HepG2 (cell line): Measurements from ENCODE around the gene COA7. TPM values are rescaled to one million over a fixed set of nuclear protein-coding genes. Genes with fewer than 3 reads are reported as not detected.

Experiments used
- ARID4A ChIP-seq: sonication (generic); formaldehyde crosslinking; IDR thresholded peaks from 2 replicates; pipeline ENCODE4 v1.5.0; 2020; ENCODE audit warnings: mild to moderate bottlenecking, missing genetic modification reagents, borderline replicate concordance
- GMEB1 ChIP-seq: sonication (generic); formaldehyde crosslinking; IDR thresholded peaks from 2 replicates; pipeline ENCODE4 v1.5.1; 2020; ENCODE audit warnings: missing genetic modification reagents, mild to moderate bottlenecking, borderline replicate concordance
- HCFC1 ChIP-seq: fragments of 150-350 bp; IDR thresholded peaks from 2 replicates; pipeline ENCODE4 v1.6.1; 2014; ENCODE audit warnings: low read depth, low read length
- HMG20A ChIP-seq: IDR thresholded peaks from 2 replicates; pipeline ENCODE4 v1.6.1; 2016; ENCODE audit warnings: borderline replicate concordance
- KDM5A ChIP-seq: fragments of 200-600 bp; sonication (generic); IDR thresholded peaks from 2 replicates; pipeline ENCODE4 v1.7.0; 2018; ENCODE audit warnings: antibody characterized with exemption, mild to moderate bottlenecking, low read length, borderline replicate concordance
- MATR3 ChIP-seq: sonication (generic); formaldehyde crosslinking; IDR thresholded peaks from 2 replicates; pipeline ENCODE4 v1.4.0; 2020; ENCODE audit warnings: missing genetic modification reagents
- NONO ChIP-seq, 2 experiments: fragments of 450-650 bp in 1 of 2; sonication (generic) in 1 of 2; formaldehyde crosslinking in 1 of 2; IDR thresholded peaks in 1 of 2; conservative IDR thresholded peaks in 1 of 2; 2 replicates each; pipeline versions ENCODE4 v1.6.1 to v1.8.0; 2017 to 2022; ENCODE audit warnings: mild to moderate bottlenecking in 1 of 2, missing genetic modification reagents in 1 of 2, moderate library complexity in 1 of 2
- RBM39 ChIP-seq: fragments of 200-400 bp; formaldehyde crosslinking; IDR thresholded peaks from one replicate; pipeline ENCODE4 v1.6.1; 2018; ENCODE audit warnings: antibody characterized with exemption, mild to moderate bottlenecking, low read depth, low read length; ENCODE audit not compliant: poor library complexity, severe bottlenecking
- YEATS4 ChIP-seq: sonication (generic); formaldehyde crosslinking; IDR thresholded peaks from 2 replicates; pipeline ENCODE4 v1.4.0; 2020; ENCODE audit warnings: missing genetic modification reagents, borderline replicate concordance
- ZBTB49 ChIP-seq: sonication (generic); formaldehyde crosslinking; IDR thresholded peaks from 2 replicates; pipeline ENCODE4 v1.4.0; 2020; ENCODE audit warnings: missing genetic modification reagents, borderline replicate concordance
- ZKSCAN8 ChIP-seq: IDR thresholded peaks from 2 replicates; pipeline ENCODE4 v1.6.1; 2016; ENCODE audit warnings: borderline replicate concordance, missing genetic modification reagents, missing compliant biosample characterization
- ZNF354B ChIP-seq: sonication (generic); formaldehyde crosslinking; IDR thresholded peaks from 2 replicates; pipeline ENCODE4 v1.8.0; 2022; ENCODE audit warnings: mild to moderate bottlenecking, missing genetic modification reagents
- ZNF598 ChIP-seq: sonication (generic); formaldehyde crosslinking; IDR thresholded peaks from 2 replicates; pipeline ENCODE4 v1.5.1; 2020; ENCODE audit warnings: mild to moderate bottlenecking, missing genetic modification reagents, borderline replicate concordance
- ZNF788 ChIP-seq: sonication (generic); formaldehyde crosslinking; IDR thresholded peaks from 2 replicates; pipeline ENCODE4 v1.5.0; 2020; ENCODE audit warnings: mild to moderate bottlenecking, missing genetic modification reagents, borderline replicate concordance
- polyA plus RNA-seq, 8 experiments: library from polyadenylated mRNA; depleted of rRNA in 3 of 8; stranded (reverse) in 7 of 8; unstranded in 1 of 8; fragments of >200 nt; fragmentation: Illumina TruSeq in 4 of 8; extraction: Trizol in 4 of 8; gene quantifications; 2 replicates each; pipeline versions ENCODE4 v1.2.1 to v1.2.3, GENCODE V29; 2011 to 2016; ENCODE audit warnings: low read depth in 4 of 8, missing spikeins in 1 of 8, mixed read lengths in 1 of 8; ENCODE audit not compliant: insufficient read depth in 1 of 8
- total RNA-seq, 5 experiments: library from RNA; depleted of rRNA; stranded (reverse); fragments of >200 nt; fragmentation: Illumina TruSeq; extraction: Trizol; gene quantifications; 2 replicates each; pipeline ENCODE4 v1.2.3, GENCODE V29; 2016; ENCODE audit warnings: low read depth in 1 of 5
- TF ChIP-seq, protein P1 (sequence below): IDR thresholded peaks from 2 replicates; pipeline ENCODE4 v1.6.1; 2016

The COA7 gene
- total and polyA plus RNA-seq, 2 of the 13 experiments (the other 11 are each of a cell fraction or from before 2014, with no cell fraction given) = 12.3 to 30.4 TPM

GRCh38 chr1:52697795-52698674, at the start of gene COA7 (continued):
- TF ChIP-seq, protein P1, sequence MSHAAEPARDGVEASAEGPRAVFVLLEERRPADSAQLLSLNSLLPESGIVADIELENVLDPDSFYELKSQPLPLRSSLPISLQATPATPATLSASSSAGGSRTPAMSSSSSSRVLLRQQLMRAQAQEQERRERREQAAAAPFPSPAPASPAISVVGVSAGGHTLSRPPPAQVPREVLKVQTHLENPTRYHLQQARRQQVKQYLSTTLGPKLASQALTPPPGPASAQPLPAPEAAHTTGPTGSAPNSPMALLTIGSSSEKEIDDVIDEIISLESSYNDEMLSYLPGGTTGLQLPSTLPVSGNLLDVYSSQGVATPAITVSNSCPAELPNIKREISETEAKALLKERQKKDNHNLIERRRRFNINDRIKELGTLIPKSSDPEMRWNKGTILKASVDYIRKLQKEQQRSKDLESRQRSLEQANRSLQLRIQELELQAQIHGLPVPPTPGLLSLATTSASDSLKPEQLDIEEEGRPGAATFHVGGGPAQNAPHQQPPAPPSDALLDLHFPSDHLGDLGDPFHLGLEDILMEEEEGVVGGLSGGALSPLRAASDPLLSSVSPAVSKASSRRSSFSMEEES (CRISPR knock-in tag) = peak; percentile 90
- TF ChIP-seq ZBTB49 (CRISPR knock-in tag) (peak; percentile 9; the same call in 1 of the 2 replicates), ZNF598 (CRISPR knock-in tag) (peak; percentile 77; the same call in 1 of the 2 replicates), ZNF354B (CRISPR knock-in tag) (no peak), ZNF788 (CRISPR knock-in tag) (peak; percentile 93), YEATS4 (CRISPR knock-in tag) (peak; percentile 98), ZKSCAN8 (peak; percentile 54; the same call in 1 of the 2 replicates), HMG20A (no peak; the same call in 1 of the 2 replicates), KDM5A (no peak; the same call in 1 of the 2 replicates), NONO (IDR thresholded peaks at IDR 0.05) (no peak), NONO (CRISPR knock-in tag; conservative IDR thresholded peaks at IDR 0.05) (peak; percentile 76), GMEB1 (CRISPR knock-in tag) (peak; percentile 92), ARID4A (CRISPR knock-in tag) (peak; percentile 93), RBM39 (no peak), HCFC1 (no peak), MATR3 (CRISPR knock-in tag) (no peak)
